Skeletal muscle satellite cell (primary cell): ENCODE data around the gene DNLZ.

Experiments used
- H3K27me3 ChIP-seq: 2 replicates; pipeline ENCODE4 v1.7.0; 2013; ENCODE audit warnings: low read length; ENCODE audit not compliant: control insufficient read depth, insufficient read depth
- H3K36me3 ChIP-seq: 2 replicates; pipeline ENCODE4 v1.7.0; 2013; ENCODE audit warnings: mild to moderate bottlenecking, control low read depth, low read length; ENCODE audit not compliant: insufficient read depth
- H3K4me1 ChIP-seq: 2 replicates; pipeline ENCODE4 v1.7.0; 2013; ENCODE audit warnings: low read length; ENCODE audit not compliant: control insufficient read depth, insufficient read depth
- H3K4me2 ChIP-seq: 2 replicates; pipeline ENCODE4 v1.7.0; 2013; ENCODE audit warnings: mild to moderate bottlenecking, low read length
- H3K4me3 ChIP-seq: 2 replicates; pipeline ENCODE4 v1.7.0; 2013; ENCODE audit warnings: low read length
- H3K9ac ChIP-seq: 2 replicates; pipeline ENCODE4 v1.7.0; 2013; ENCODE audit warnings: mild to moderate bottlenecking, low read depth, low read length, moderate library complexity
- H3K9me3 ChIP-seq: replicated peaks from 2 replicates; pipeline ENCODE4 v1.7.0; 2013; ENCODE audit warnings: mild to moderate bottlenecking, control low read depth, low read length

DNLZ gene

GRCh38 chr9:136344544-136345280 lies 18.8 kb downstream of the DNLZ start:
- H3K4me2 ChIP-seq = peak overlapping the region; percentile 60
- no peak overlapping the region for H3K4me3 ChIP-seq
- H3K9ac ChIP-seq = no peak overlapping the region

GRCh38 chr9:136343884-136344269 lies 19.7 kb downstream of the DNLZ start:
- no peak overlapping the region for H3K4me3 ChIP-seq
- H3K27me3 ChIP-seq = no peaks in the 10 kb centered on the region
- peaks cover 39% of the 10 kb centered on the region for H3K4me1 ChIP-seq

More at GRCh38 chr9:136344544-136345280, 18.8 kb downstream of the DNLZ start:
- no peaks in the 10 kb centered on the region for H3K27me3 ChIP-seq
- H3K36me3 ChIP-seq = peaks cover 30% of the 10 kb centered on the region
- H3K9me3 ChIP-seq = no peaks in the 10 kb centered on the region
- peaks cover 39% of the 10 kb centered on the region for H3K4me1 ChIP-seq

GRCh38 chr9:136343121-136343883 lies 20.2 kb downstream of the DNLZ start:
- H3K4me2 ChIP-seq = no peak overlapping the region
- H3K9ac ChIP-seq = no peak overlapping the region
- peaks cover 39% of the 10 kb centered on the region for H3K4me1 ChIP-seq
- H3K9me3 ChIP-seq = no peaks in the 10 kb centered on the region
- no peak overlapping the region for H3K4me3 ChIP-seq
- no peaks in the 10 kb centered on the region for H3K27me3 ChIP-seq
- peaks cover 35% of the 10 kb centered on the region for H3K36me3 ChIP-seq

More at GRCh38 chr9:136343884-136344269, 19.7 kb downstream of the DNLZ start:
- Histone ChIP-seq H3K36me3 (peaks cover 30% of the 10 kb centered on the region), H3K4me2 (no peak overlapping the region), H3K9ac (no peak overlapping the region), H3K9me3 (no peaks in the 10 kb centered on the region)

- Histone ChIP-seq H3K4me3 (no peak overlapping the region), H3K36me3 (peaks cover 41% of the 10 kb centered on the region), H3K4me2 (no peak overlapping the region), H3K9me3 (no peaks in the 10 kb centered on the region), H3K9ac (no peak overlapping the region), H3K4me1 (peaks cover 32% of the 10 kb centered on the region), H3K27me3 (no peaks in the 10 kb centered on the region)
These were observed 21.1 kb downstream of the DNLZ start for GRCh38 chr9:136342181-136343120.

GRCh38 chr9:136341769-136342168 lies 21.8 kb downstream of the DNLZ start:
- Histone ChIP-seq H3K4me2 (no peak overlapping the region), H3K36me3 (peaks cover 48% of the 10 kb centered on the region), H3K9ac (no peak overlapping the region), H3K27me3 (no peaks in the 10 kb centered on the region), H3K4me1 (peaks cover 25% of the 10 kb centered on the region), H3K4me3 (no peak overlapping the region), H3K9me3 (no peaks in the 10 kb centered on the region)

- Histone ChIP-seq H3K4me3 (no peak overlapping the region), H3K4me2 (no peak overlapping the region), H3K27me3 (no peaks in the 10 kb centered on the region), H3K9me3 (no peaks in the 10 kb centered on the region), H3K4me1 (peaks cover 22% of the 10 kb centered on the region), H3K36me3 (peaks cover 53% of the 10 kb centered on the region), H3K9ac (no peak overlapping the region)
These were observed 22.4 kb downstream of the DNLZ start for GRCh38 chr9:136341042-136341655.

GRCh38 chr9:136340356-136341041 lies 23.0 kb downstream of the DNLZ start:
- H3K9ac ChIP-seq = no peak overlapping the region
- H3K4me3 ChIP-seq = no peak overlapping the region
- H3K27me3 ChIP-seq = no peaks in the 10 kb centered on the region
- no peak overlapping the region for H3K4me2 ChIP-seq
- H3K9me3 ChIP-seq = no peaks in the 10 kb centered on the region
- H3K36me3 ChIP-seq = peaks cover 57% of the 10 kb centered on the region
- peaks cover 22% of the 10 kb centered on the region for H3K4me1 ChIP-seq

- peaks cover 60% of the 10 kb centered on the region for H3K36me3 ChIP-seq
- no peak overlapping the region for H3K4me2 ChIP-seq
- H3K4me1 ChIP-seq = peaks cover 16% of the 10 kb centered on the region
These were observed 23.6 kb downstream of the DNLZ start for GRCh38 chr9:136339958-136340310.

GRCh38 chr9:136339173-136339957 lies 24.2 kb downstream of the DNLZ start:
- H3K9ac ChIP-seq = no peak overlapping the region
- no peak overlapping the region for H3K4me2 ChIP-seq
- no peak overlapping the region for H3K4me3 ChIP-seq
- peaks cover 10% of the 10 kb centered on the region for H3K4me1 ChIP-seq
- no peaks in the 10 kb centered on the region for H3K9me3 ChIP-seq
- H3K36me3 ChIP-seq = peaks cover 61% of the 10 kb centered on the region
- no peaks in the 10 kb centered on the region for H3K27me3 ChIP-seq

More at GRCh38 chr9:136339958-136340310, 23.6 kb downstream of the DNLZ start:
- Histone ChIP-seq H3K9me3 (no peaks in the 10 kb centered on the region), H3K27me3 (no peaks in the 10 kb centered on the region), H3K9ac (no peak overlapping the region), H3K4me3 (no peak overlapping the region)

GRCh38 chr9:136338511-136338910 lies 25.0 kb downstream of the DNLZ start:
- Histone ChIP-seq H3K4me1 (peaks cover 10% of the 10 kb centered on the region), H3K9me3 (no peaks in the 10 kb centered on the region), H3K36me3 (peaks cover 64% of the 10 kb centered on the region), H3K4me2 (no peak overlapping the region), H3K9ac (no peak overlapping the region), H3K4me3 (no peak overlapping the region), H3K27me3 (no peaks in the 10 kb centered on the region)
